Adipose tissue (tissue), 3 donors: Measurements from ENCODE around the gene ST6GALNAC3. TPM values are rescaled to one million over a fixed set of nuclear protein-coding genes. Genes with fewer than 3 reads are reported as not detected.
"Not testable (repeated sequence)": the region's sequence is repeated elsewhere in the genome, so short reads cannot be mapped to it uniquely, and the experiment has no call there.

Experiments used
- H3K27ac ChIP-seq: one replicate; pipeline ENCODE4 v1.5.1; 2013; ENCODE audit warnings: low read depth, low read length
- WGBS, 3 donors: extraction: QIAGEN DNeasy Blood & Tissue Kit; methylation state at CpG; one replicate each; pipeline ENCODE4 v1.1.7; 2013; 5-methylcytosine and 5-hydroxymethylcytosine counted together
- polyA plus RNA-seq, 3 donors: library from polyadenylated mRNA; stranded (reverse); fragments of 200-250 nt; gene quantifications; one replicate each; pipeline ENCODE4 v1.2.3, GENCODE V29; 2013
- donor health status: healthy with polysubstance abuse.
- donor health status: Bipolar disorder and iron deficiency.
- donor health status: healthy.

The ST6GALNAC3 gene
- polyA plus RNA-seq, 3 donors: 1.1 to 8.8 (median 3.3) TPM

GRCh38 chr1:76097064-76097463, 22.5 kb downstream of the ST6GALNAC3 start:
- not testable (repeated sequence) for H3K27ac ChIP-seq
- 92 to 95% (median 95%) methylated on average over 8 of the region's 8 CpGs for WGBS, 3 donors

GRCh38 chr1:76098845-76099244, 24.3 kb downstream of the ST6GALNAC3 start:
- no peak overlapping the region for H3K27ac ChIP-seq
- WGBS, 3 donors: 91 to 96% (median 94%) methylated on average over 3 of the region's 3 CpGs

- WGBS, 3 donors: 66 to 73% (median 66%) methylated on average over 4 of the region's 4 CpGs
These were observed 27.0 kb downstream of the ST6GALNAC3 start for GRCh38 chr1:76101548-76101947.

GRCh38 chr1:76102046-76102445, 27.5 kb downstream of the ST6GALNAC3 start:
- 88 to 97% (median 92%) methylated on average over 1 of the region's 1 CpG for WGBS, 3 donors
- no peak overlapping the region for H3K27ac ChIP-seq

More at GRCh38 chr1:76101548-76101947, 27.0 kb downstream of the ST6GALNAC3 start:
- no peak overlapping the region for H3K27ac ChIP-seq

GRCh38 chr1:76103034-76103433, 28.5 kb downstream of the ST6GALNAC3 start:
- no peak overlapping the region for H3K27ac ChIP-seq

- H3K27ac ChIP-seq: no peak overlapping the region
- 33 to 62% (median 41%) methylated on average over 2 of the region's 2 CpGs for WGBS, 3 donors
These were observed 30.8 kb downstream of the ST6GALNAC3 start for GRCh38 chr1:76105372-76105771.

- WGBS, 3 donors: 87 to 92% (median 90%) methylated on average over 1 of the region's 1 CpG
- no peak overlapping the region for H3K27ac ChIP-seq
These were observed 31.7 kb downstream of the ST6GALNAC3 start for GRCh38 chr1:76106251-76106650.

GRCh38 chr1:76106719-76107235, 32.2 kb downstream of the ST6GALNAC3 start:
- no peak overlapping the region for H3K27ac ChIP-seq
- WGBS, 3 donors: 71 to 75% (median 71%) methylated on average over 1 of the region's 1 CpG

- 81 to 86% (median 83%) methylated on average over 4 of the region's 4 CpGs for WGBS, 3 donors
- no peak overlapping the region for H3K27ac ChIP-seq
These were observed 34.9 kb downstream of the ST6GALNAC3 start for GRCh38 chr1:76109404-76109803.

GRCh38 chr1:76109901-76110560, 35.5 kb downstream of the ST6GALNAC3 start:
- H3K27ac ChIP-seq: no peak overlapping the region
- 46 to 66% (median 50%) methylated on average over 2 of the region's 2 CpGs for WGBS, 3 donors

GRCh38 chr1:76110666-76111065, 36.1 kb downstream of the ST6GALNAC3 start:
- no peak overlapping the region for H3K27ac ChIP-seq
- 21 to 55% (median 47%) methylated on average over 1 of the region's 1 CpG for WGBS, 3 donors

- WGBS, 3 donors: 96 to 100% (median 97%) methylated on average over 16 to 31 of the region's 35 CpGs
- not testable (repeated sequence) for H3K27ac ChIP-seq
These were observed 37.8 kb downstream of the ST6GALNAC3 start for GRCh38 chr1:76112321-76112720.

- no peak overlapping the region for H3K27ac ChIP-seq
These were observed 38.9 kb downstream of the ST6GALNAC3 start for GRCh38 chr1:76113446-76113845.

- WGBS, 3 donors: 94 to 98% (median 96%) methylated on average over 2 of the region's 2 CpGs
- no peak overlapping the region for H3K27ac ChIP-seq
These were observed 40.6 kb downstream of the ST6GALNAC3 start for GRCh38 chr1:76115171-76115570.

- no peak overlapping the region for H3K27ac ChIP-seq
- 73 to 80% (median 74%) methylated on average over 5 of the region's 5 CpGs for WGBS, 3 donors
These were observed 47.3 kb downstream of the ST6GALNAC3 start for GRCh38 chr1:76121850-76122249.

GRCh38 chr1:76122271-76122670, 47.7 kb downstream of the ST6GALNAC3 start:
- 51 to 88% (median 88%) methylated on average over 5 of the region's 5 CpGs for WGBS, 3 donors
- no peak overlapping the region for H3K27ac ChIP-seq

- WGBS, 3 donors: 96 to 97% (median 96%) methylated on average over 5 of the region's 5 CpGs
These were observed 49.0 kb downstream of the ST6GALNAC3 start for GRCh38 chr1:76123411-76124064.

GRCh38 chr1:76124196-76124595, 49.6 kb downstream of the ST6GALNAC3 start:
- WGBS, 3 donors: 93 to 96% (median 94%) methylated on average over 7 of the region's 7 CpGs
- H3K27ac ChIP-seq: no peak overlapping the region

More at GRCh38 chr1:76123411-76124064, 49.0 kb downstream of the ST6GALNAC3 start:
- not testable (repeated sequence) for H3K27ac ChIP-seq

GRCh38 chr1:76125473-76126219, 51.1 kb downstream of the ST6GALNAC3 start:
- 64 to 80% (median 77%) methylated on average over 3 of the region's 3 CpGs for WGBS, 3 donors

More at GRCh38 chr1:76125473-76126219, 51.1 kb downstream of the ST6GALNAC3 start:
- H3K27ac ChIP-seq: no peak overlapping the region
